HEK293 (cell line): Measurements from ENCODE around the gene MYH2.

Experiments used
- CTCF ChIA-PET: fragments of 350-600 bp; formaldehyde crosslinking; extraction: SDS; loops from one replicate; lab custom pipeline; 2021; ENCODE audit warnings: antibody characterized with exemption; lab: Yijun Ruan, JAX
- POLR2A ChIA-PET: fragments of 300-600 bp; formaldehyde crosslinking; extraction: SDS; loops from one replicate; lab custom pipeline; 2020; ENCODE audit warnings: antibody characterized with exemption, inconsistent platforms; lab: Yijun Ruan, JAX
- H3K27ac ChIP-seq: fragments of 200-500 bp; sonication (Bioruptor generic); 2 replicates; pipeline ENCODE4 v1.5.1; 2014; ENCODE audit warnings: low read depth, low read length, control low read depth, inconsistent platforms; ENCODE audit errors: extremely low read depth
- H3K36me3 ChIP-seq, 2 experiments: fragments of 200-500 bp in 1 of 2; sonication (Bioruptor generic) in 1 of 2; 1 replicate in 1 of 2; 2 replicates in 1 of 2; pipeline ENCODE4 v1.5.1; 2014 to 2017; ENCODE audit warnings: inconsistent platforms in 2 of 2, low read length in 2 of 2; ENCODE audit not compliant: control insufficient read depth in 2 of 2, insufficient read depth in 1 of 2
- H3K4me1 ChIP-seq: fragments of 200-500 bp; sonication (Bioruptor generic); 2 replicates; pipeline ENCODE4 v1.5.1; 2014; ENCODE audit warnings: mild to moderate bottlenecking, low read length, inconsistent platforms; ENCODE audit not compliant: control insufficient read depth, insufficient read depth
- H3K4me3 ChIP-seq: 2 replicates; pipeline ENCODE4 v1.5.1; 2011; ENCODE audit warnings: low read depth, mild to moderate bottlenecking, control low read depth, low read length, moderate library complexity
- H3K9me3 ChIP-seq: fragments of 200-500 bp; sonication (Bioruptor generic); 2 replicates; pipeline ENCODE4 v1.5.1; 2014; ENCODE audit warnings: low read depth, low read length, inconsistent platforms; ENCODE audit not compliant: control insufficient read depth, insufficient read depth
- AEBP2 ChIP-seq: fragments of 450-650 bp; formaldehyde crosslinking; IDR thresholded peaks from 2 replicates; pipeline ENCODE4 v1.5.1; 2016; ENCODE audit warnings: missing biosample characterization, missing genetic modification characterization, borderline replicate concordance
- BCL11A ChIP-seq: fragments of 450-650 bp; formaldehyde crosslinking; IDR thresholded peaks from 2 replicates; pipeline ENCODE4 v1.5.1; 2016; ENCODE audit warnings: low read depth, missing biosample characterization, missing genetic modification characterization
- BCL6B ChIP-seq: fragments of 450-650 bp; formaldehyde crosslinking; IDR thresholded peaks from 2 replicates; pipeline ENCODE4 v1.5.1; 2017; ENCODE audit warnings: missing biosample characterization, missing genetic modification characterization
- EGR2 ChIP-seq: fragments of 450-650 bp; formaldehyde crosslinking; IDR thresholded peaks from 2 replicates; pipeline ENCODE4 v1.5.1; 2016; ENCODE audit warnings: low read depth, missing biosample characterization, missing genetic modification characterization
- IKZF3 ChIP-seq: fragments of 450-650 bp; IDR thresholded peaks from 2 replicates; pipeline ENCODE4 v1.5.0; 2018; ENCODE audit warnings: missing biosample characterization, mild to moderate bottlenecking, missing genetic modification characterization, moderate library complexity
- PRDM1 ChIP-seq: fragments of 450-650 bp; formaldehyde crosslinking; IDR thresholded peaks from 2 replicates; pipeline ENCODE4; 2016; ENCODE audit warnings: missing biosample characterization, missing genetic modification characterization
- RBAK ChIP-seq: fragments of 450-650 bp; formaldehyde crosslinking; IDR thresholded peaks from 2 replicates; pipeline ENCODE4 v1.5.1; 2016; ENCODE audit warnings: missing biosample characterization, missing genetic modification characterization
- SETDB1 ChIP-seq: IDR thresholded peaks from one replicate; pipeline ENCODE4 v1.6.1; 2017; ENCODE audit warnings: mild to moderate bottlenecking, low read length, moderate library complexity, mixed read lengths; ENCODE audit not compliant: insufficient read length
- TCF7L2 ChIP-seq: IDR thresholded peaks from 2 replicates; pipeline ENCODE4 v1.6.1; 2011; ENCODE audit warnings: low read depth, mild to moderate bottlenecking, inconsistent platforms, low read length, moderate library complexity, borderline replicate concordance
- ZBTB20 ChIP-seq: fragments of 450-650 bp; formaldehyde crosslinking; IDR thresholded peaks from 2 replicates; pipeline ENCODE4 v1.5.1; 2016; ENCODE audit warnings: missing biosample characterization, missing genetic modification characterization
- ZBTB21 ChIP-seq: fragments of 450-650 bp; formaldehyde crosslinking; IDR thresholded peaks from 2 replicates; pipeline ENCODE4 v1.5.1; 2017; ENCODE audit warnings: missing biosample characterization, missing genetic modification characterization
- ZBTB7A ChIP-seq: fragments of 450-650 bp; formaldehyde crosslinking; IDR thresholded peaks from 2 replicates; pipeline ENCODE4 v1.5.1; 2016; ENCODE audit warnings: low read depth, missing biosample characterization, missing genetic modification characterization
- ZNF114 ChIP-seq: fragments of 450-650 bp; formaldehyde crosslinking; IDR thresholded peaks from 2 replicates; pipeline ENCODE4 v1.5.0; 2017; ENCODE audit warnings: missing biosample characterization, missing genetic modification characterization
- ZNF140 ChIP-seq: fragments of 450-650 bp; formaldehyde crosslinking; IDR thresholded peaks from 2 replicates; pipeline ENCODE4 v1.5.1; 2016; ENCODE audit warnings: missing biosample characterization, missing genetic modification characterization
- ZNF223 ChIP-seq: fragments of 450-650 bp; formaldehyde crosslinking; IDR thresholded peaks from 2 replicates; pipeline ENCODE4 v1.5.1; 2016; ENCODE audit warnings: missing biosample characterization, missing genetic modification characterization
- ZNF24 ChIP-seq: fragments of 450-650 bp; formaldehyde crosslinking; IDR thresholded peaks from 2 replicates; pipeline ENCODE4 v1.5.1; 2016; ENCODE audit warnings: missing biosample characterization, missing genetic modification characterization
- ZNF302 ChIP-seq: fragments of 450-650 bp; formaldehyde crosslinking; IDR thresholded peaks from 2 replicates; pipeline ENCODE4 v1.5.1; 2016; ENCODE audit warnings: missing biosample characterization, missing genetic modification characterization, low read depth
- ZNF335 ChIP-seq: fragments of 450-650 bp; formaldehyde crosslinking; conservative IDR thresholded peaks from 2 replicates; pipeline ENCODE4 v1.5.1; 2016; ENCODE audit warnings: missing biosample characterization, missing genetic modification characterization
- ZNF350 ChIP-seq: fragments of 450-650 bp; formaldehyde crosslinking; IDR thresholded peaks from 2 replicates; pipeline ENCODE4 v1.5.0; 2017; ENCODE audit warnings: missing biosample characterization, mild to moderate bottlenecking, missing genetic modification characterization
- ZNF423 ChIP-seq: fragments of 450-650 bp; formaldehyde crosslinking; IDR thresholded peaks from 2 replicates; pipeline ENCODE4 v1.5.1; 2016; ENCODE audit warnings: missing biosample characterization, missing genetic modification characterization
- ZNF48 ChIP-seq: fragments of 450-650 bp; formaldehyde crosslinking; IDR thresholded peaks from 2 replicates; pipeline ENCODE4 v1.5.1; 2016; ENCODE audit warnings: missing biosample characterization, missing genetic modification characterization
- ZNF621 ChIP-seq: fragments of 450-650 bp; formaldehyde crosslinking; IDR thresholded peaks from 2 replicates; pipeline ENCODE4 v1.5.1; 2017; ENCODE audit warnings: missing biosample characterization, missing genetic modification characterization
- ZNF623 ChIP-seq: fragments of 450-650 bp; formaldehyde crosslinking; IDR thresholded peaks from 2 replicates; pipeline ENCODE4 v1.5.1; 2016; ENCODE audit warnings: missing biosample characterization, missing genetic modification characterization
- ZNF626 ChIP-seq: fragments of 450-650 bp; sonication (Bioruptor Pico); formaldehyde crosslinking; IDR thresholded peaks from 2 replicates; pipeline ENCODE4 v1.5.1; 2018; ENCODE audit warnings: missing biosample characterization, missing genetic modification characterization, inconsistent platforms
- ZNF629 ChIP-seq: fragments of 450-650 bp; formaldehyde crosslinking; IDR thresholded peaks from 2 replicates; pipeline ENCODE4 v1.5.1; 2017; ENCODE audit warnings: missing biosample characterization, missing genetic modification characterization
- ZNF654 ChIP-seq: fragments of 450-650 bp; formaldehyde crosslinking; IDR thresholded peaks from 2 replicates; pipeline ENCODE4 v1.5.1; 2016; ENCODE audit warnings: low read depth, missing biosample characterization, missing genetic modification characterization
- ZNF76 ChIP-seq: fragments of 450-650 bp; formaldehyde crosslinking; IDR thresholded peaks from 2 replicates; pipeline ENCODE4; 2016; ENCODE audit warnings: low read depth, missing biosample characterization, missing genetic modification characterization, borderline replicate concordance
- ZNF792 ChIP-seq: fragments of 450-650 bp; formaldehyde crosslinking; IDR thresholded peaks from 2 replicates; pipeline ENCODE4 v1.5.1; 2016; ENCODE audit warnings: missing biosample characterization, missing genetic modification characterization
- ZNF843 ChIP-seq: fragments of 450-650 bp; formaldehyde crosslinking; IDR thresholded peaks from 2 replicates; pipeline ENCODE4 v1.5.1; 2016; ENCODE audit warnings: missing biosample characterization, missing genetic modification characterization
- TF ChIP-seq, protein P1 (sequence below): fragments of 450-650 bp; formaldehyde crosslinking; IDR thresholded peaks from 2 replicates; pipeline ENCODE4; 2016; ENCODE audit warnings: missing biosample characterization, missing genetic modification characterization

Gene MYH2

GRCh38 chr17:10516065-10516464 is 33.4 kb downstream of the MYH2 start:
- CTCF ChIA-PET = no interaction called here
- Histone ChIP-seq H3K4me3 (no peak overlapping the region), H3K36me3 (no peaks in the 10 kb centered on the region), H3K9me3 (no peaks in the 10 kb centered on the region), H3K4me1 (no peaks in the 10 kb centered on the region), H3K27ac (no peak overlapping the region)
- no peak for TF ChIP-seq ZNF623 (tag by site-specific recombination)
- no peak for TF ChIP-seq ZNF621 (tag by site-specific recombination)
- no peak for TF ChIP-seq ZNF223
- no peak for TF ChIP-seq ZNF48 (tag by site-specific recombination)
- no peak for TF ChIP-seq BCL11A (tag by site-specific recombination)
- TF ChIP-seq PRDM1 = no peak
- no peak for TF ChIP-seq ZNF792
- POLR2A ChIA-PET = no interaction called here

DNA sequence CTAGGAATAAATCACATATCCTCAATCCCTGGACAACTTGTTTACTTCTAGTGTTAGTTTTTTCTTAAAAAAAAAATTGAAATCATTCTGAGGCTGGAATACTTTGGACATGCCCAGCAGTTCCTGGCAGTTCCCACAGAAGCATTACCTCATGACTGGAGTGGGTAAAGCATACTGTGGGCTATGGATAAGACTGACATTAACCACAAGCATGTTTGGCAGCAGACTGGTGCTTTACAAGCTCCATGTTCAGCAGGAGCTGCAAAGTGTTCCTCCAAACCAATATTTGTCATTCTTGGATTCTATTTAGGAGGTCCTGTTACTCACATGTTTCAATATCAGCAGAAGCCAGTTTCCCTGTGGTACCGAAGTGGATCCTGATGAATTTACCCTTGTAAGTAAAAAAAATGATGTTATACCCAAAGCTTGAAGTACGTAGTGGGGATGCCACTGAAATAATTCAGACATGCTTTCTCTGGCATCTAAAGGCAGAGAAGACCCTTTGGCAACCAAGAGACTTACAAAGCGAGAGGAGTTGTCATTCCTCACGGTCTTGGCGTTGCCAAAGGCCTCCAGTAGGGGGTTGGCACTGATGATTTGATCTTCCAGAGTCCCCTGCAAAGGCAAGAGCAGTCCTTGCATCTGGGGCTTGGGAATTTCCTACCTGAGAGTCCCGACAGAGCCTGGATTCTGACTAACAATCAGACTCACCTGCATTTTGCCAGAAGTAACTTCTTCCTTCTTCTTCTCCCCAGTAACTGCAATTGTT is 36.0 kb downstream of the MYH2 start:
- H3K4me1 ChIP-seq = no peaks in the 10 kb centered on the region
- TF ChIP-seq TCF7L2 = no peak
- TF ChIP-seq ZBTB7A (tag by site-specific recombination) = no peak
- TF ChIP-seq ZNF423 (tag by site-specific recombination) = no peak
- TF ChIP-seq EGR2 (tag by site-specific recombination) = no peak
- no peak for TF ChIP-seq ZBTB21 (tag by site-specific recombination)
- TF ChIP-seq IKZF3 (tag by site-specific recombination) = no peak
- TF ChIP-seq ZBTB20 (tag by site-specific recombination) = no peak
- TF ChIP-seq RBAK (tag by site-specific recombination) = no peak
- no peak for TF ChIP-seq ZNF24 (tag by site-specific recombination)
- TF ChIP-seq ZNF626 (tag by site-specific recombination) = no peak
- TF ChIP-seq ZNF114 (tag by site-specific recombination) = no peak
- TF ChIP-seq ZNF335 (tag by site-specific recombination) = no peak
- no peak for TF ChIP-seq BCL6B (tag by site-specific recombination)
- ChIA-PET POLR2A (no interaction called here), CTCF (interaction anchor here (0.6 to 0.9 kb wide), 3 partner anchors 11 to 186 kb away, joined by 3 read pairs; no protein-coding TSS in a partner anchor)
- no peak overlapping the region for H3K27ac ChIP-seq
- no peaks in the 10 kb centered on the region for H3K36me3 ChIP-seq
- no peaks in the 10 kb centered on the region for H3K9me3 ChIP-seq
- no peak overlapping the region for H3K4me3 ChIP-seq

DNA sequence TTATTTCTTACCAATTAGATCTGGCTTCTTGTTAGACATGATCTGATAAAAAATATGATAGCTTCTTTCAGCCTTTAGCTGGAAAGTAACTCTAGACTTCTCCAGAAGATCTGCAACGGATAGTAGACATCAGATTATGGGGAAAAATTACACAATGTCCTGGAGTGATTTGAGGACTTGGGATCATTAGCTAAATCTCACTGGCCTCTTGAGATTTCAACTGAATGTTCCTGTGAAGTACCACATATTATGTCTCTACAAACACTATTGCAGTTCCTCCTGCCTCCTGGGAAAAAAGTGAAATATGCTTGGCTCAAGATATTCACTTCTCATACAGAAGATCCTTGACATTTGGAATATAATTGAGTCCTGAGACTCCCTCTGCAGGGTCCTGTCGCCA is 36.6 kb downstream of the MYH2 start:
- CTCF ChIA-PET = interaction anchor here (0.8 kb wide), 1 partner anchor 185 kb away, joined by 3 read pairs; no protein-coding TSS in a partner anchor
- Histone ChIP-seq H3K36me3 (no peaks in the 10 kb centered on the region), H3K9me3 (no peaks in the 10 kb centered on the region), H3K4me3 (no peak overlapping the region), H3K4me1 (no peaks in the 10 kb centered on the region), H3K27ac (no peak overlapping the region)
- POLR2A ChIA-PET = no interaction called here
- TF ChIP-seq ZNF654 (tag by site-specific recombination) (no peak), AEBP2 (tag by site-specific recombination) (no peak), ZNF24 (tag by site-specific recombination) (no peak), ZNF114 (tag by site-specific recombination) (no peak), ZNF843 (tag by site-specific recombination) (no peak), ZBTB20 (tag by site-specific recombination) (no peak), SETDB1 (no peak), ZNF350 (no peak), ZNF140 (no peak), ZNF792 (no peak), ZNF76 (no peak), ZNF629 (tag by site-specific recombination) (no peak), ZNF302 (tag by site-specific recombination) (no peak)
- TF ChIP-seq, protein P1, sequence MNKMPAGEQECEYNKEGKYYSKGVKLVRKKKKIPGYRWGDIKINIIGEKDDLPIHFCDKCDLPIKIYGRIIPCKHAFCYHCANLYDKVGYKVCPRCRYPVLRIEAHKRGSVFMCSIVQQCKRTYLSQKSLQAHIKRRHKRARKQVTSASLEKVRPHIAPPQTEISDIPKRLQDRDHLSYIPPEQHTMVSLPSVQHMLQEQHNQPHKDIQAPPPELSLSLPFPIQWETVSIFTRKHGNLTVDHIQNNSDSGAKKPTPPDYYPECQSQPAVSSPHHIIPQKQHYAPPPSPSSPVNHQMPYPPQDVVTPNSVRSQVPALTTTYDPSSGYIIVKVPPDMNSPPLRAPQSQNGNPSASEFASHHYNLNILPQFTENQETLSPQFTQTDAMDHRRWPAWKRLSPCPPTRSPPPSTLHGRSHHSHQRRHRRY (tag by site-specific recombination) = no peak
